Heart left ventricle (tissue), 13 donors: ENCODE data around the gene SLU7.

Experiments used
- POLR2A ChIP-seq, 2 donors: fragments of 450-650 bp; IDR thresholded peaks; one replicate each; pipeline ENCODE4 v1.6.1; 2017; ENCODE audit warnings: antibody characterized with exemption in 2 of 2, mild to moderate bottlenecking in 2 of 2, moderate library complexity in 2 of 2
- TF ChIP-seq, protein P1 (sequence below), 12 donors: fragments of 200-600 bp; sonication (generic) in 4 of 12; IDR thresholded peaks; one replicate each; pipeline versions ENCODE4 v1.5.0 to v1.8.0; 2018 to 2022; ENCODE audit warnings: antibody characterized with exemption in 12 of 12, mild to moderate bottlenecking in 5 of 12
- donor health status: ischemic (EF 13 %, LVEDD 7.1; RV severe dilation, severe dysfunction).
- donor health status: DM: no; HTN: yes; CAD: no.
- donor health status: DM: no; HTN: no; CAD: no.
- donor health status: ischemic (EF 25% LVEDD 6.9; RV normal size, moderate dysfunction).
- donor health status: ischemic (EF 25% LVEDD 5.7; RV mildly dilated, moderate dysfunction).
- donor health status: ischemic (EF 35%, LVEDD 5.7; RV mildly dilated, moderate dysfunction).
- donor health status: nonischemic (EF 11% LVEDD 7.7; RV severe dilation, severe dysfunction).
- donor health status: DM: yes; HTN: yes; CAD: no.
- donor health status: PGD.
- donor health status: ischemic (EF 29% LVEDD 5.4; RV normal size, mild dysfunction).
- donor health status: nonischemic (EF 23%, LVEDD 6.1; RV moderate dilation, normal function).

DNA sequence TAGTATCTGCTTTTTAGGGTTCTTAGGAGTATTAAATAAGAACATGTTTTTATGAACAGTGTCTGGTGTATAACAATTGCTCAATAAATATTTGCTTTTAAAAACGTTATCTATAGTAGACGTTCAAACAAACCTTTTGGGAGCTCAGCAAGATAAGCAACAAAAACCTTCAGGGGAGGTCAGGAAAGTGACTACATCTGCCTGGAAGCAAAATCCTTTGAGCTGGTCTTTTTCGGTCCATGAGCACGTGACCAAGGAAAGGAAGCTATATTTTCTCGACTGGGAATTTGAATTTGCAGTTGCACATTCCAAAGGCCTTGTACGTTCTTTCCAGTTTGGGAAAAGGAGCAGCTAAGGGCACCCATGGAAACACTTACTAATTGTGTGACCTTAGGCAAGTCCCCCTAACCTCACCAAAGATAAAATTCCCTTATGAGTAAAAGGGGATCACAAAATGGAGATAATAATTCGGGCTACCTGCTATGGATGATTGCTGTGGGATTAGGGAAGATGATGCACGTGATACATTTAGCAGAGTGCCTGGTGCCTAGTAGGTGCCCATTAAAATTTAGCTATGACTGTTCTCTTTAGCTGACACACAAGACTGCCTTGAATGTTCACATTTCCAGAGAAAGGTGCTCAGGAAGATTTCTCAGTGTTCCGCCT, 48.1 kb upstream of the SLU7 start:
- TF ChIP-seq, protein P1, sequence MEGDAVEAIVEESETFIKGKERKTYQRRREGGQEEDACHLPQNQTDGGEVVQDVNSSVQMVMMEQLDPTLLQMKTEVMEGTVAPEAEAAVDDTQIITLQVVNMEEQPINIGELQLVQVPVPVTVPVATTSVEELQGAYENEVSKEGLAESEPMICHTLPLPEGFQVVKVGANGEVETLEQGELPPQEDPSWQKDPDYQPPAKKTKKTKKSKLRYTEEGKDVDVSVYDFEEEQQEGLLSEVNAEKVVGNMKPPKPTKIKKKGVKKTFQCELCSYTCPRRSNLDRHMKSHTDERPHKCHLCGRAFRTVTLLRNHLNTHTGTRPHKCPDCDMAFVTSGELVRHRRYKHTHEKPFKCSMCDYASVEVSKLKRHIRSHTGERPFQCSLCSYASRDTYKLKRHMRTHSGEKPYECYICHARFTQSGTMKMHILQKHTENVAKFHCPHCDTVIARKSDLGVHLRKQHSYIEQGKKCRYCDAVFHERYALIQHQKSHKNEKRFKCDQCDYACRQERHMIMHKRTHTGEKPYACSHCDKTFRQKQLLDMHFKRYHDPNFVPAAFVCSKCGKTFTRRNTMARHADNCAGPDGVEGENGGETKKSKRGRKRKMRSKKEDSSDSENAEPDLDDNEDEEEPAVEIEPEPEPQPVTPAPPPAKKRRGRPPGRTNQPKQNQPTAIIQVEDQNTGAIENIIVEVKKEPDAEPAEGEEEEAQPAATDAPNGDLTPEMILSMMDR (IDR thresholded peaks at IDR 0.05): no peak
- no peak for TF ChIP-seq POLR2A (IDR thresholded peaks at IDR 0.05)
